Measurements from ENCODE around the gene MED26. TPM values are rescaled to one million over a fixed set of nuclear protein-coding genes. Genes with fewer than 3 reads are reported as not detected.

Gene MED26
- total and polyA plus RNA-seq, 2 of the 13 experiments (the other 11 are each of a cell fraction or from before 2014, with no cell fraction given), result 3.5 to 3.8 TPM

DNA sequence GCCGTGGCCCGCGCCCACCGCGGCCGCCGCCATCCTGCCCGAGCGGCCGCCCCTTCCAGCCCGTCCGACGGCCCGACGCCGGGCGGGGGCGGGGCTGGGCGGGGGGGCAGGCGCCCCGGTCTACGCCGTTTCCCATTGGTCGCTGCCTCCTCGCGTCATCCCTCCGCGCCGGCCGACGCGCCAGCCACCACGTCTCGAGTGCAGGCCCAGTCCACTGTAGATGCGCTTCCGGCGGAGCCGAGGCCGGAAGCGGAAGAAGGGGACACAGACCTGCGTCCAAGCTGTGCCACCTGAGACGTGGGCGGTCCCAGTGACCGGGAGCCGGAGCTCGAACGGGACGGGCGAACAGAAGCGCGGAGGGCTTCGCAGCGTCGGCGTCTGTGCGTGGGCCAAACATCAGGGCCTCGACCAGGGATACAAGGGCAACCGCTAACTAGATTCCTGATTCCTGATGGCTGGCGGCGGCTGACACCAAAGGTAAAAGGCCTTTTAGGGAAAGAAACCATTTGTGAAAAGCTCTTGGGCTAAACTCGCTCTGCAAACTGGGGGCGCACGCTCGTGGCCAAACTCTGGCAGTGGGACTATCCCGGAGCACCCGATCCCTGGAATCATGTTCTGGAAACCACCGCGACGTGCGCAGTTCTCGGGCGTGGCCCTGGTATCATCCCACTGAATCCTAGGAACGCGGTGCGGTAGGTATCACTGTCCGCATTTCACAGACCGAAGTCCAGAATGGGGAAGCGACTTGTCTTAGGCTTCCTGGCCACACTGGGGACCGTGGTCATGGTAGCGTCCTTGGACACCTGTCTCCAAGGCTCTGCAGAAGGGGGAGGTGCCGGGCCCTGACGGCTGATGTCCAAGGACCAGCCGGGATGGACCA lies 55.4 kb downstream of the MED26 start, which contains the start of gene SLC35E1 (continued):
- peak; percentile 70 for TF ChIP-seq SP5 (CRISPR knock-in tag; IDR thresholded peaks at IDR 0.05; ENCODE audit: borderline replicate concordance, low read depth)
- TF ChIP-seq POLR2AphosphoS5 (IDR thresholded peaks at IDR 0.05; ENCODE audit: low read depth, low read length), result peak; percentile 81
- 0 out of 2 replicates have a peak, but pooled peaks have one; percentile 66 for TF ChIP-seq ZNF441 (CRISPR knock-in tag; IDR thresholded peaks at IDR 0.05; ENCODE audit: borderline replicate concordance)
- TF ChIP-seq, protein P1, sequence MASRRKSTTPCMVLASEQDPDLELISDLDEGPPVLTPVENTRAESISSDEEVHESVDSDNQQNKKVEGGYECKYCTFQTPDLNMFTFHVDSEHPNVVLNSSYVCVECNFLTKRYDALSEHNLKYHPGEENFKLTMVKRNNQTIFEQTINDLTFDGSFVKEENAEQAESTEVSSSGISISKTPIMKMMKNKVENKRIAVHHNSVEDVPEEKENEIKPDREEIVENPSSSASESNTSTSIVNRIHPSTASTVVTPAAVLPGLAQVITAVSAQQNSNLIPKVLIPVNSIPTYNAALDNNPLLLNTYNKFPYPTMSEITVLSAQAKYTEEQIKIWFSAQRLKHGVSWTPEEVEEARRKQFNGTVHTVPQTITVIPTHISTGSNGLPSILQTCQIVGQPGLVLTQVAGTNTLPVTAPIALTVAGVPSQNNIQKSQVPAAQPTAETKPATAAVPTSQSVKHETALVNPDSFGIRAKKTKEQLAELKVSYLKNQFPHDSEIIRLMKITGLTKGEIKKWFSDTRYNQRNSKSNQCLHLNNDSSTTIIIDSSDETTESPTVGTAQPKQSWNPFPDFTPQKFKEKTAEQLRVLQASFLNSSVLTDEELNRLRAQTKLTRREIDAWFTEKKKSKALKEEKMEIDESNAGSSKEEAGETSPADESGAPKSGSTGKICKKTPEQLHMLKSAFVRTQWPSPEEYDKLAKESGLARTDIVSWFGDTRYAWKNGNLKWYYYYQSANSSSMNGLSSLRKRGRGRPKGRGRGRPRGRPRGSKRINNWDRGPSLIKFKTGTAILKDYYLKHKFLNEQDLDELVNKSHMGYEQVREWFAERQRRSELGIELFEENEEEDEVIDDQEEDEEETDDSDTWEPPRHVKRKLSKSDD (CRISPR knock-in tag; IDR thresholded peaks at IDR 0.05; ENCODE audit: low read depth), result peak; percentile 68; the same call in 1 of the 2 replicates
- peak; percentile 78; the same call in 1 of the 2 replicates for TF ChIP-seq XBP1 (CRISPR knock-in tag; IDR thresholded peaks at IDR 0.05)
- TF ChIP-seq, protein P2, sequence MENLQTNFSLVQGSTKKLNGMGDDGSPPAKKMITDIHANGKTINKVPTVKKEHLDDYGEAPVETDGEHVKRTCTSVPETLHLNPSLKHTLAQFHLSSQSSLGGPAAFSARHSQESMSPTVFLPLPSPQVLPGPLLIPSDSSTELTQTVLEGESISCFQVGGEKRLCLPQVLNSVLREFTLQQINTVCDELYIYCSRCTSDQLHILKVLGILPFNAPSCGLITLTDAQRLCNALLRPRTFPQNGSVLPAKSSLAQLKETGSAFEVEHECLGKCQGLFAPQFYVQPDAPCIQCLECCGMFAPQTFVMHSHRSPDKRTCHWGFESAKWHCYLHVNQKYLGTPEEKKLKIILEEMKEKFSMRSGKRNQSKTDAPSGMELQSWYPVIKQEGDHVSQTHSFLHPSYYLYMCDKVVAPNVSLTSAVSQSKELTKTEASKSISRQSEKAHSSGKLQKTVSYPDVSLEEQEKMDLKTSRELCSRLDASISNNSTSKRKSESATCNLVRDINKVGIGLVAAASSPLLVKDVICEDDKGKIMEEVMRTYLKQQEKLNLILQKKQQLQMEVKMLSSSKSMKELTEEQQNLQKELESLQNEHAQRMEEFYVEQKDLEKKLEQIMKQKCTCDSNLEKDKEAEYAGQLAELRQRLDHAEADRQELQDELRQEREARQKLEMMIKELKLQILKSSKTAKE (CRISPR knock-in tag; IDR thresholded peaks at IDR 0.05; ENCODE audit: borderline replicate concordance), result no peak
- TF ChIP-seq ZNF737 (CRISPR knock-in tag; IDR thresholded peaks at IDR 0.05; ENCODE audit: borderline replicate concordance), result no peak
- TF ChIP-seq, protein P3, sequence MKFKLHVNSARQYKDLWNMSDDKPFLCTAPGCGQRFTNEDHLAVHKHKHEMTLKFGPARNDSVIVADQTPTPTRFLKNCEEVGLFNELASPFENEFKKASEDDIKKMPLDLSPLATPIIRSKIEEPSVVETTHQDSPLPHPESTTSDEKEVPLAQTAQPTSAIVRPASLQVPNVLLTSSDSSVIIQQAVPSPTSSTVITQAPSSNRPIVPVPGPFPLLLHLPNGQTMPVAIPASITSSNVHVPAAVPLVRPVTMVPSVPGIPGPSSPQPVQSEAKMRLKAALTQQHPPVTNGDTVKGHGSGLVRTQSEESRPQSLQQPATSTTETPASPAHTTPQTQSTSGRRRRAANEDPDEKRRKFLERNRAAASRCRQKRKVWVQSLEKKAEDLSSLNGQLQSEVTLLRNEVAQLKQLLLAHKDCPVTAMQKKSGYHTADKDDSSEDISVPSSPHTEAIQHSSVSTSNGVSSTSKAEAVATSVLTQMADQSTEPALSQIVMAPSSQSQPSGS (CRISPR knock-in tag; IDR thresholded peaks at IDR 0.05), result peak; percentile 51; the same call in 1 of the 2 replicates
- TF ChIP-seq PHF21A (CRISPR knock-in tag; IDR thresholded peaks at IDR 0.05), result peak; percentile 27; the same call in 1 of the 2 replicates
- TF ChIP-seq KDM5B (CRISPR knock-in tag; IDR thresholded peaks at IDR 0.05; ENCODE audit: borderline replicate concordance), result peak; percentile 52
- TF ChIP-seq, protein P4, sequence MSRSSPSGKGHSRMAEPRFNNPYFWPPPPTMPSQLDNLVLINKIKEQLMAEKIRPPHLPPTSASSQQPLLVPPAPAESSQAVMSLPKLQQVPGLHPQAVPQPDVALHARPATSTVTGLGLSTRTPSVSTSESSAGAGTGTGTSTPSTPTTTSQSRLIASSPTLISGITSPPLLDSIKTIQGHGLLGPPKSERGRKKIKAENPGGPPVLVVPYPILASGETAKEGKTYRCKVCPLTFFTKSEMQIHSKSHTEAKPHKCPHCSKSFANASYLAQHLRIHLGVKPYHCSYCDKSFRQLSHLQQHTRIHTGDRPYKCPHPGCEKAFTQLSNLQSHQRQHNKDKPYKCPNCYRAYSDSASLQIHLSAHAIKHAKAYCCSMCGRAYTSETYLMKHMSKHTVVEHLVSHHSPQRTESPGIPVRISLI (CRISPR knock-in tag; IDR thresholded peaks at IDR 0.05; ENCODE audit: borderline replicate concordance), result no peak
- TF ChIP-seq REPIN1 (CRISPR knock-in tag; IDR thresholded peaks at IDR 0.05; ENCODE audit: borderline replicate concordance, low read depth), result peak; percentile 72; the same call in 1 of the 2 replicates
- TF ChIP-seq DR1 (CRISPR knock-in tag; IDR thresholded peaks at IDR 0.05), result peak; percentile 32; the same call in 1 of the 2 replicates
- TF ChIP-seq SP1 (IDR thresholded peaks at IDR 0.05), result no peak
- peak; percentile 92 for TF ChIP-seq SP1 (CRISPR knock-in tag; IDR thresholded peaks at IDR 0.05)
- TF ChIP-seq, protein P5, sequence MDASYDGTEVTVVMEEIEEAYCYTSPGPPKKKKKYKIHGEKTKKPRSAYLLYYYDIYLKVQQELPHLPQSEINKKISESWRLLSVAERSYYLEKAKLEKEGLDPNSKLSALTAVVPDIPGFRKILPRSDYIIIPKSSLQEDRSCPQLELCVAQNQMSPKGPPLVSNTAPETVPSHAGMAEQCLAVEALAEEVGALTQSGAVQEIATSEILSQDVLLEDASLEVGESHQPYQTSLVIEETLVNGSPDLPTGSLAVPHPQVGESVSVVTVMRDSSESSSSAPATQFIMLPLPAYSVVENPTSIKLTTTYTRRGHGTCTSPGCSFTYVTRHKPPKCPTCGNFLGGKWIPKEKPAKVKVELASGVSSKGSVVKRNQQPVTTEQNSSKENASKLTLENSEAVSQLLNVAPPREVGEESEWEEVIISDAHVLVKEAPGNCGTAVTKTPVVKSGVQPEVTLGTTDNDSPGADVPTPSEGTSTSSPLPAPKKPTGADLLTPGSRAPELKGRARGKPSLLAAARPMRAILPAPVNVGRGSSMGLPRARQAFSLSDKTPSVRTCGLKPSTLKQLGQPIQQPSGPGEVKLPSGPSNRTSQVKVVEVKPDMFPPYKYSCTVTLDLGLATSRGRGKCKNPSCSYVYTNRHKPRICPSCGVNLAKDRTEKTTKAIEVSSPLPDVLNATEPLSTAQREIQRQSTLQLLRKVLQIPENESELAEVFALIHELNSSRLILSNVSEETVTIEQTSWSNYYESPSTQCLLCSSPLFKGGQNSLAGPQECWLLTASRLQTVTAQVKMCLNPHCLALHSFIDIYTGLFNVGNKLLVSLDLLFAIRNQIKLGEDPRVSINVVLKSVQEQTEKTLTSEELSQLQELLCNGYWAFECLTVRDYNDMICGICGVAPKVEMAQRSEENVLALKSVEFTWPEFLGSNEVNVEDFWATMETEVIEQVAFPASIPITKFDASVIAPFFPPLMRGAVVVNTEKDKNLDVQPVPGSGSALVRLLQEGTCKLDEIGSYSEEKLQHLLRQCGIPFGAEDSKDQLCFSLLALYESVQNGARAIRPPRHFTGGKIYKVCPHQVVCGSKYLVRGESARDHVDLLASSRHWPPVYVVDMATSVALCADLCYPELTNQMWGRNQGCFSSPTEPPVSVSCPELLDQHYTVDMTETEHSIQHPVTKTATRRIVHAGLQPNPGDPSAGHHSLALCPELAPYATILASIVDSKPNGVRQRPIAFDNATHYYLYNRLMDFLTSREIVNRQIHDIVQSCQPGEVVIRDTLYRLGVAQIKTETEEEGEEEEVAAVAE (CRISPR knock-in tag; IDR thresholded peaks at IDR 0.05; ENCODE audit: borderline replicate concordance), result no peak
